ENCODE measurements around the gene AHSA1.

DNA sequence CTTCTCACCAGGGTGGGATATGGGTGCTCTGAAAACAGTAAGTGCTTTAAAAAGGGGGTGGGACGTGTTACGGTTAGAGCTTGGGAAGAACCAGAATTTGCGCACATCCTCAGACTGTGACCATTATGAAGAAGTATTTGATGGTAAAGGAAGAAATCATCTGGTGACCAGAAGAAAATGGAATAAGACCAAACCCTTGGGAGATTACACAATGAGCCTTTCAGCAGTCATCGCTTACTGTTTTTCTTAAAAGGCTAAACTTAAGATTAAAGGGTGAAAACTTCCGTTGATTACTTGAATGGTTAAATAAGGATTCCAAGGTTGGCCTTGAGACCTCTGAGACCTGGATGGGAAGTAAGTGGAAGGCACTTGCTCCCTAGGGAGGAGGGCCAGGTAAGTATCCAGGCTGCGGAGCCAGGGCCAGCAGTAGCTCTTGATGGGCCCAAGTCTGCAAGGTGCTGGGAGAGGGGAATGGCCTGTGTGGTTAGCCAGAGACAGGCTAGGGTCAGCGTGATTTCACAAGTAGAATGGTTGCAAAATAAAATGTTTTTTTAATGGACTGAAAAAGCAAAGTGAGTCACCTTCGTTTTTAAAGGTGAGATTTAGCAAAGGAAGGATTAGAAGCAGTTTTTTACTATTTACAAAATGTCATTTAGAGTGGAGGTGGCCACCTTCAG, 53.7 kb downstream of the AHSA1 start:
- TF ChIP-seq, protein P1, sequence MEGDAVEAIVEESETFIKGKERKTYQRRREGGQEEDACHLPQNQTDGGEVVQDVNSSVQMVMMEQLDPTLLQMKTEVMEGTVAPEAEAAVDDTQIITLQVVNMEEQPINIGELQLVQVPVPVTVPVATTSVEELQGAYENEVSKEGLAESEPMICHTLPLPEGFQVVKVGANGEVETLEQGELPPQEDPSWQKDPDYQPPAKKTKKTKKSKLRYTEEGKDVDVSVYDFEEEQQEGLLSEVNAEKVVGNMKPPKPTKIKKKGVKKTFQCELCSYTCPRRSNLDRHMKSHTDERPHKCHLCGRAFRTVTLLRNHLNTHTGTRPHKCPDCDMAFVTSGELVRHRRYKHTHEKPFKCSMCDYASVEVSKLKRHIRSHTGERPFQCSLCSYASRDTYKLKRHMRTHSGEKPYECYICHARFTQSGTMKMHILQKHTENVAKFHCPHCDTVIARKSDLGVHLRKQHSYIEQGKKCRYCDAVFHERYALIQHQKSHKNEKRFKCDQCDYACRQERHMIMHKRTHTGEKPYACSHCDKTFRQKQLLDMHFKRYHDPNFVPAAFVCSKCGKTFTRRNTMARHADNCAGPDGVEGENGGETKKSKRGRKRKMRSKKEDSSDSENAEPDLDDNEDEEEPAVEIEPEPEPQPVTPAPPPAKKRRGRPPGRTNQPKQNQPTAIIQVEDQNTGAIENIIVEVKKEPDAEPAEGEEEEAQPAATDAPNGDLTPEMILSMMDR (IDR thresholded peaks at IDR 0.05), result no peak
- TF ChIP-seq POLR2A (IDR thresholded peaks at IDR 0.05), result no peak
